ENCODE data around the gene FEN1.

FEN1 gene

DNA sequence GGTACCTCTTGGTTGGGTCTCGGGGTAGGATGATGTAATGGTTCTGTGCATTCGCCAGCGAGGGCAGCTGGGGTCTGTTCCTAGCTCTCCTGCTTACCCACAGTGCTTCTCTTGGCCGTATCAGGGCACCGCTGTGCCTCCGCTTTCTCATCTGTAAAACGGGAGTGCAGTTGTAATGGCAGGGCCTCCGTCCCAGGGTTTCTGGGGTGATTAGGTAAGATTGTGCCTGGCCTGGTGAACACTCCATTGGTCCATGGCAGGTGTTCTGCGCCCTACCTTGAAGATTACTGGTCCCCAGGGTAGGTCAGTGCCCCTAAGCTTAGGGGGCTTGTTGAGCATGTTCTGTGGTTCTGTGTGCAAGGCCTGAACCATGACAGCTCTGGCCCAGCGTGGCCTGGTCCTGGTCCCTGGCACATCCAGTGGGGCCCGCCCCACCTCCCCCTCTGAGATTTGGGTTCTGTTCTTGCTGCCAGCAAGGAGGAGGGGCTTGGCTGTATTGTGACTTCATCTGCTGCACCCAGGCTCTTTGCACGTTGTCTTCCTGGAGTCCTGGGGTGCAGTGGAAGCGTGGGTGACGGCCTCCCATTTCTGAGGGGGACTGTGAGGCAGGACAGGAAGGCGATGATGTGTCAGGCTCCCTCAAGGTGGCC lies 35.4 kb upstream of the FEN1 start:
- no peak for DNase-seq

DNA sequence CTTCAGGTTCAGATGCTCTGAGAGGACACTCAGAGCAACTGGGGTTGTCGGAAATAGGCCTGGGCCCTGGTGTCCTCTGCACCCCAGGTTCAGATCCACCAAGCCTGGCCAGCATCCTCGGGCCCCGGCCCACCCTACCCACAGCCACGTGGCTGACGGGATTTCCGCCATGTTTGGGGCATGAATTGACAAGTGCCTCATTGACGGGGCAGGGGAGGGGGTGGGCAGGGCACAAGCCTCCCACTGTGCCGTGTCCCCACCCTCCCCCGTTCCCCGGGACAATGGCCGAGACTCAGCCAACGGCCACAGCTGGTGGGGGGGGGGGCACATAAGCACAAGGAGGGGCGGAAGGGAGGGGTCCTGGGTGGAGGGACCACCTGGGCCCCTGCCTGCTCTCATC lies 31.8 kb upstream of the FEN1 start:
- DNase-seq, result no peak

DNA sequence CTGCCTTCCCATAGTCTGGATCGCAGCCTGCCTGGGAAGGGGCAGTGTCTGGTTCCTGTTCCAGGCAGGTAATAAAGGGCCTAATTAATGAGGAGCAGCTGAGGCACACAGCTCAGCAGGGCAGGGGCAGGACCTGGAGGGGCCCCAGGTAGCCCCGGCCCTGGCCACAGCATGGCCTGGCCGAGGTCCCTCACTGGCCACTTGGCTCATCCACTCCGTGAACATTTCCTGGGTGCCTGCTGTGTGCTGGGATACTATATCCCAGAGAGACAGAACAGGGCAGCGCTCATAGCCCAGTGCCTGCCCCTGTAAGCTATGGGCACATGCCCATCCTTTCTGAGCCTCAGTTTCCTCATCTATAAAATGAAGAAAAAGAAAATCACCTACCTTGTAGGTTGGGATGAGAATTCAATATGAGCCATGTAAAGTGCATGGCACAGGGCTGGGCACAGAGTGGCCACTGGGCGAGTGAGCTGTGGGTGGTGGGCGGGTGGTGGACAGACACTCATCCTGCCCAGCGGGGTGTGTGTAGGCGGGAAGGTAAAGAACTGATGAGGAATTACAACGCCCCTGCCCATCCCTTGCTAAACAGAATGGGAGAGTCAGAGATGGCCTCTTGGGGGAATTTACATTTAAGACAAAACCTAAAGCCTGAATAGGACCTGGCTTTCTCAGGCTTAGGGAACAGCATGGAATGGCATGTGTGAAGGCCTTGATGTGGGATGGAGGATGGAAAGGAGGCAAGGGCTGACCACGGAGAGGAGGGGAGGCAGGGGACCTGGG lies 31.1 kb upstream of the FEN1 start:
- no peak for DNase-seq

DNA sequence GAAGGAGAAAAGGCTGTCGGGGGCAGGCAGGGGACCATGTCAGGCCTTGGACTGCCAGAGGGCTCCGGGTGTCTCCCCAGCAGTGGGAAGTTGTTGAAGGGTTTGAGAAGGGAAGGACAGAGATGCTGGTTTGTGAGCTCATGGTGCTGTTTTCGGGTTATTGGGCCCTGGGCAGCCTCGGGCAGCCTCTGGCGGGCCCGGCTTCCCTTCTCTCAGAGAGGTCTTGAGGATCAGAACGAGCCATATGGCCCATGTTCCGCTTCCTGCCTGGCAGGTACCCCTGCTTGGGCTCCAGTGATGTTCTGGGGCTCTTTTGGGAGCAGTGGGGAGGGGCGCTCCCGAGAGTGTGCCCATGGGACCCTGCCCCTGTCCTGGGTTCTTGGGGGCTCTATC lies 30.5 kb upstream of the FEN1 start:
- DNase-seq, result no peak

DNA sequence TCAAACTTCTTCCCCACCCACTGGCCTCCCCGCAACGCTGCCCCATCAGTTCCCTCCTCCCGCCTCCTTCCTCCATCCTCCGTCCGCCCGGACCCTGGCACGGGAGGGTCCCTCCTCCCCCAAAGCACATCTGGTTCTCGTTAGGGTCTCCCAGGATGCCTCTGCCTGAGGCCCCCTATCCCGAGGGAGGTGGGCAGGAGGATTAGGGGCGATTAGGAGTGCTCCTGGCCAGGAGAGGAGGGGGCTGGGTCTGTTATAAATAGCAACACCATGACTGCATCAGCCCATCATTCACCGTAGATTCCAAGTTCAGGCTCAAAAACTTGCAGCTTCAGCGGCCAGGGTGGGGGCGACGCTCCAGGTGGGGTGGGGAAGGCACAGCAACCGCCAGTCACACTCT lies 29.9 kb upstream of the FEN1 start:
- no peak for DNase-seq

DNA sequence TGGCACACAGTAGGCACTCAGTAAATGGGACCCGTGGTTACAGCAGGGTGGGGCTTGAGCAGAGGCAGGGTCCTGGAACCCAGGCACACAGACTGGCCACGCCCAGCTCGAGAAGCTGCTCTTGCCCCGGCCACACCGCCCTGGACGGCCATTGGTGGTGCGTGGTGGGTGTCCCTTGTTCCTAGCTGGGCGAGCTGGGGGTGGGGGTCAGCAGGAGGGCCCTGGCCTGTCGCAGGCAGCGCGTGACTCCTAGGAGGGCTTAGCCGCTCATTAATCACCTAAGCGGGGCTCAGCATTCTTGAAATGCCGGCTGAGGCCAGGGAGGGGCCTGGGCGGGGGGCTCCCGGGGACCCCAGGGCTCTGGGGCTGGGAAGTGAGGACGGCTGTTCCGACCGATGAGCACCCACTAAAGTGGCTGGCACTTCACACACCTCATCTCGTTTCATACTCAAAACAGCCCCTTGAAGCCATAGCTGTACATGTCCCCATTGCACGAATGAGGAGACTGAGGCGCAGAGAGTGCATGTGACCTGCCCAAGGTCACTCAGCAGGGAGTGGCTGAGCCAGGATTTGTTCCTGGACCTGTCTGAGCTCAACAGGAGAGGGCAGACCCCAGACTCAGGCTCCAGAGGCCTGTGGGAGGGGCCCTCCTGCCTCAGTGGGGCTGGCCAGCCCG lies 28.6 kb upstream of the FEN1 start:
- DNase-seq, result no peak

DNA sequence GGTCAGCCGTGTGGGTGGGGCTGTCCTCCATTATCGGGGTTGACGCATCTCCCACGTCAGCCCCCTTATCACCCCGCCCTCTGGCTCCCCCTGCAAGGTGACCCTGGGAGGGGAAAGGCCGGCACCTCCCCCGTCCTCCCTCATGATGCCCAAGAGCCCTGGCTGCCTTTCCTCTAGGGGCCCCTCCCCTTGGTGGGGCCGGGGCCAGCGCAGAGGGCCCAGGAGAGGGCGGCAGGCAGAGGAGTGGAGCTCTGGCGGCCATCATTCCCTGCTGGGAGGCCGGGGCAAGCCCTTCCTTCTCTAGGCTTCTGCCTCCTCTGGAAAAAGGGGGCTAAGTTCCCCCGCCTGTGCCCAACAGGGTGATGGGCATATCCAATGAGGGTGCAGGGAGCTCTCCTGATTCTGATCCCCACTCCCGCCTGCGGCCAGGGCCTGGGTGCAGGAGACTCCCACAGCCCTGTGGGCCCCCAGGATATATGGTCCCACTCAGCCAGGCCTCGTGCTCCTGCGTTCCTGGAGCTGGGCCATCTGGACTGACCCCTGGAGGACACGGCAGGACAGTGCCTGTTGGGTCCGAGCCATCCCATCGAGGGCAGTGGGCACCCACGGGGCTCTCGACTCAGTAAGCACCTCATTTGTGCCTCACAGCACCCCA lies 28.0 kb upstream of the FEN1 start:
- DNase-seq, result no peak

DNA sequence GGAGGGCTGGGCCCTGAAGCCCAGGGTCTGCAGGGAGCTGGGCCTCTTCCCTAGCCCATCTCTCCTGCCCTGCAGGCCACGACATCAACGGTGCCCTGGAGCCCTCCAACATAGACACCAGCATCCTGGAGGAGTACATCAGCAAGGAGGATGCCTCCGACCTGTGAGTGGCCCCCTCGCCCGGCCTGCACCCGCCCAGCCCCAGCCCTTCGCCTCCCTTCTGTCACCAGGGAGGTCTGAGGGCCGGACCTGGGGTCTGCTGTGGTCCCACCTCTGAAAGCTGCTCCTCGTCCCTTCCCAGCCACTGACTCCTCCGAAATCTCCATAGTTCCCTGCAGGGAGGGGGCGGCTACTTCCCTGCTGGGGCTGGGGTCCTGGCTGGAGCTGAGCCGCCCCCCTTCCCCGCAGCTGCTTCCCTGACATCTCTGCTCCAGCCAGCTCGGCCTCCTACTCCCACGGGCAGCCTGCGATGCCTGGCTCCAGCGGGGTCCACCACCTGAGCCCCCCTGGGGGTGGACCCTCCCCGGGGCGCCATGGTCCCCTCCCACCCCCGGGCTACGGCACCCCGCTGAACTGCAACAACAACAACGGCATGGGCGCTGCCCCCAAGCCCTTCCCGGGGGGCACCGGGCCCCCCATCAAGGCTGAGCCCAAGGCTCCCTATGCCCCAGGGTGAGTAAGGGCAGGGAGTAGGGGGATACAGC lies 27.0 kb upstream of the FEN1 start:
- DNase-seq, result no peak

DNA sequence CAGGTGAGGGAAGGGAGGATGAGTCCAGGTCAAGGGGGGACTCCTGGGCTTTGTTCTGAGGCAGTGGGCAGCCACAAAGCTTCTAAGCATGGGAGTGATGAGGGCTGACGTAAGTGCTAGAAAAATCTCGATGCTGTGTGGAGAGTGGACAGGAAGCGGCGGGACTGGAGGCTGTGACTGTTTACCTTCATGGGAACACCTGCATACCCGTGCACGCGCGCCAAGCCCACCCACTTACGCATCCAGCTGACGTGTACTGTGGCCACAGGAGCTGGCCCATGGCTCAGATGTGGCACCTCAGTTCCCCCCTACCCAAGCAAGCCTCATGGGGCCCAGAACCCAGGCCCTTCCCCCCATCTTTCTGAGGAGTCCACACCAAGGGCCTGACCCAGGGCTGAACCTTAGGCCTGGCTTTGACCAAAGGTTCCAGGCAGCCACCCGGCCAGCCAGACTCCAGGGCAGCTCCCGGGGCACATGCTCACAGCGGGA lies 26.3 kb upstream of the FEN1 start:
- peak; percentile 61 for DNase-seq

DNA sequence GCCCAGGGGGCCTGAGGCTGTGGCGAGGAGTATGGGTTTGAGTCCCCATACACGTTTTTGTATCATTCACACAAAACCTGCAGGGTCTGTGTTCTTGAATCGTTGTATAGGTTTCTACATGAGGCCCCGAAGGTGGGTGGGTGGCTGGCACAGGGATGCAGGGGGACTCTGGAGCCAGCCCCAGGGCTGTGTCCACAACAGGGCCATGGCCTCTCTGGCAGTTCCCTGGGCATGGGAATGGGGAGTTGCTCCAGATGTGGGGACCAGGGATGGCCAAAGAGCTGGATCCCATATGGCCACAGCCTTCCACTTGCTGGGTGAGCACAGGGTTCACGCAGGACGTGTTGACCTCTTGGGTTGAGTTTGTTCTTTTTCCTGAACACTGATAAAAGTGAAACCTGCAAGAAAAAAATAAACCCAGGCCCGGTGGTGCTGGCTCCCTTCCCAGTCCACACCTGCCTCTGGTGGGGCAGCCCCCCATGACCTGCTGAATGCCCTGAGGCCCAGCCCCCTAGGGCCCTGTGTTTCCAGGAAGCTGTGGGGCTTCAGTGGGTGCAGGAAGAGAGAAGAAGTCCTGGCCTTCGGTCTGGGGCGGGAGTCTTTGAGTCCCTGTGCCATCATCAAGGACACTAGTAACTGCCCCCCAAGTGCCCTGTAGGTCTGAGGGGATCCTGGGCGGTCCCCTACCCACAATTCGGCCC lies 24.2 kb upstream of the FEN1 start:
- no peak for DNase-seq

DNA sequence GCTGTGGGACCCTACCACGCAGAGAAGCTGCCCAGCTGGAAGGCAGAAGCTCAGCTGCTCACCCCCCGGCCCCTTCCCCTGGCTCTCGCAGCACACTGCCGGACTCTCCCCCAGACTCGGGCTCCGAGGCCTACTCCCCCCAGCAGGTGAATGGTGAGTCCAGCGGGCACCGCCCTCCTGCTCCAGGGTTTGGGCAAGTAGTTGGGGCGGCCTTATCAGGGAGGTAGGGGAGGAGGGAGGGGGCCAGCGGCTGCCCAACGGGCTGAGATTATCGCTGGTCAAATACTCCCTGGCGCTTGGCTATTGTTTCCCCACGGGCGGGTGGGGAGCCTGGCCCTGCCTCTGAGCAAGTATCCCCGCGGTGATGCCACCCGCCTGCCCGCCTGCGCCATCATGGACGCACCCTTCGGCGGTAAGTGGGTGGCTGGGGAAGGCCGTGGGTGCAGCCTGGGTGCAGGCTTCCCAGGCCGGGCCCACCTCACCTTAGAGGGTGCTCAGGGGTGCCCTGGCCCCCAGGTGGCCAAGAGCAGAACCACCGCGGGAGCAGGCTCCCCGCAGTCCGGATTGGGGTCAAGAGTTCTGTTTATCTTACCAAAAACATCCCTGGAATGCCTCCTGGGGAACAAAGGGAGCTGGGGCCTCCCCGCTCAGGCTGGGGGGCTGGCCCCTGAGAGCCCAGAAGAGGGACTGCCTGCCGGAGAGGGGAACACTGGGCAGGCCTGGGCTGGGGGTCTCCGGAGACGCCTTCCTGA lies 23.4 kb upstream of the FEN1 start:
- no peak for DNase-seq

DNA sequence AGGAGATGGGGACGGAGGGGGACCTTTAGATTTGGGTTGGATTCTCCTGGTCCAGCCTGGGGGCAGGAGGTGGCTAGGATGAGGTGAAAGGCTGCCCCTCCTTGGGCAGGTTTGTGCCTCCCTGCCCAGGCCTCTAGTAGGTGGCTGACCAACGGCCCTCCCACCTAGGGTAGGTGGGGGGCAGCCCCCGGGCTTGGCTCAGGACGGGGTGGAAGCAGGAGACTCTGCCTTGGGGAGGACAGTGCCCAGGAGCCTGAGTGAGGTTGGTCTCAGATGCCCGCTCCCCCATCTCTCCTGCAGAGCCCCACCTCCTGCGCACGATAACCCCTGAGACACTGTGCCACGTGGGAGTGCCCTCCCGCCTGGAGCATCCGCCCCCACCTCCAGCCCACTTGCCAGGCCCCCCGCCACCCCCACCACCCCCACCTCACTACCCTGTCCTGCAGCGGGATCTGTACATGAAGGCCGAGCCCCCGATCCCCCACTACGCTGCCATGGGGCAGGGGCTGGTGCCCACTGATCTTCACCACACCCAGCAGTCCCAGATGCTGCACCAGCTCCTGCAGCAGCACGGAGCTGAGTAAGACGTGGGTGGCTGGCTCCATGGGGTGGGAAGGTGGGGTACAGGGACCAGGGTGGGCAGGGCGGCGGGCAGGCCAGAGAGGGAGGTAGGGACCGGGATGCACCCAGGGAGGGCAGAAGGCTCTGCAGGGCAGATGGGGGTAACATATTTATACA lies 22.6 kb upstream of the FEN1 start:
- no peak for DNase-seq

DNA sequence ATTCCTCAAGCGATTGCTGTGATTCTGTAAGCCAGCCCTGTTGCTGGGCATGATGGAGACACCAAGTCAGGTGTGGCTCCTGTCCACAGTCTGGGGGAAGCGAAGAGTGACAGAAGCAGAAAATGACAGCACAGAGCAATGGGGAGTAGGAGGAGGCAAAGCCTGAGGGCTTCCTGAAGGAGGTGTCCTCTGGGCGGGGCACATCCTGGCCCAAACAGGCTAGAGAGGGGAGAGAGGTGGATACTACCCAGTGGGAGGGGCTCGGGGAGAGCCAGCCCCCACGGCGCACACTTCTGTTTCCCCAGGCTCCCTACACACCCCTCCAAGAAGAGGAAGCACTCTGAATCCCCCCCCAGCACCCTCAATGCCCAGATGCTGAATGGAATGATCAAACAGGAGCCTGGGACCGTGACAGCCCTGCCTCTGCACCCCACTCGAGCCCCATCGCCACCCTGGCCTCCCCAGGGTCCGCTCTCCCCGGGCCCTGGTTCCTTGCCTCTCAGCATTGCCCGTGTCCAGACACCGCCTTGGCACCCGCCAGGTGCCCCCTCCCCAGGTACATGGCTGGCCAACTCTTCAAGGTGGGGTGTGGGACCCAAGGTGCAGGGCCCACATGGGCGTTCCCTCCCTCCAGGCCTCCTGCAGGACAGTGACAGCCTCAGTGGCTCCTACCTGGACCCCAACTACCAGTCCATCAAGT lies 21.4 kb upstream of the FEN1 start:
- no peak for DNase-seq

DNA sequence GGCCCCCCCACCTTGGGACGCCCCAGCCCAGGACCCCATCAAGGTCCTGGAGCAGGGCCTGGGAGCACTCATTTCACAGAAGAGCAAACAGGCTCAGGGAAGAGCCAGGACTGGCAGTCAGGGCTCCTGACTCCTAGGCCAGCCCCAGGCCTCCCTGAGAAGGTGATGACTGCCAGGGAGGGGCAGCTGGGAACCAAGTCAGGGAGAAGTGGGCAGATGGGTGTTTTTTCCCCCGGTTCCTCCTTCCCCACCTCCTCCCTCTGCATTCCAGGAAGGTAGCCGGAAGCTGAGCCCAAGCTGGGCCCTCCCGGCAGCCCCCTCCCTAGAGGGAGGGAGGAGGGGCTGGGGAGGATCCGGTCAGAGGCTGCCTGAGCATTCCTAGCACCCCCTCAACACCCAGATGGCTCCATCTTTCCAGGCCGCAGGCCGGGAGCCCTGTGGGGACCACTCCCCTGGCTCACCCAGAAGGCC lies 20.7 kb upstream of the FEN1 start:
- no peak for DNase-seq

DNA sequence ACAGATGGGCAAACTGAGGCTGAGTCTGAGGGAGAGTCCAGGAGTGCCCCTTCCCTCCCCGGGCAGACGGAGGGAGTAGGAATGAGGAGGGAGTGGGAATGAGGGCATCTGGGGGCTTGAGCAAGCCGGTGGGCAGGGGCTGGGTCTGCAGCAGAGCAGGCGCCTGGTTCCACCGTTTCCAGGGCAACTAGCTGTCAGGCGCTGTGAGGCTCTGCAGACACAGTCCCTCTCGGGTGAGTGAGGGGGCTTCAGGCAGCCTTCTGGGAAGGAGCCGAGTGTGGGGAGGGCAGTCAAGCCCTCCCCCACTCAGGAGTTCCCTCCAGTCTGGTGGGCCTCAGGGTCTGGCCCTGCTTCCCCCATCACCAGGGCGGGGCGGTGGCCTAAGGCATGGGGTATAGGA lies 19.4 kb upstream of the FEN1 start:
- no peak for DNase-seq

DNA sequence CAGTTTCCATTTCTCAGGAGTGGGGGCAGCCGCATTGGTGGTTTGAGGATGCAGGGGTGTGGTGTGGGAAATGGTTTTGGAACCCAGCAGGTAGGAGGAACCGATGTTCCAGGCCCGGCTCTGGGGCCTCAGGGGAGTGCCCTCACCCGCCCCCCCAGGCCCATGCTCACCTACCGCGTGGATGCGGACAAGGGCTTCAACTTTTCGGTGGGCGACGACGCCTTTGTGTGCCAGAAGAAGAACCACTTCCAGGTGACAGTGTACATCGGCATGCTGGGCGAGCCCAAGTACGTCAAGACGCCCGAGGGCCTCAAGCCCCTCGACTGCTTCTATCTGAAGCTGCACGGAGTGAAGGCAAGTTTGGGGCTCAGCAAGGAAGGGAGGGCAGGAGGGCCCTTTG lies 18.9 kb upstream of the FEN1 start:
- DNase-seq, result no peak

DNA sequence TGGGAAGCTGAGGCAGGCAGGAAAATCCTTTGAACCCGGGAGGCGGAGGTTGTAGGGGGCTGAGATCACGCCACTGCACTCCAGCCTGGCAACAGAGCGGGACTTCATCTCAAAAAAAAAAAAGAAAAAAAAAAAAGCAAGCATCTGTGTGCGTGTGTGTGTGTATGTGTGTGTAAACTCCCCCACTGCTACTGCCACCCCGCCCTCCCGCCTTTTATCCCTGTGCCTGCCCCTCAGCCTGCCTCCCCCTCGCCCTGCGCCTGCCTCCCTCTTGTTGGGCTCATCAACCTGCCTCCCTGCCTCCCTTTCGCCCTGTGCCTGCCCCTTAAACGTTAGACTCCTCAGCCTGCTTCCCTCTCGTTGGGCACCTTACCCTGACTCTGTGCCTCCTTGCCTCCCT lies 18.3 kb upstream of the FEN1 start:
- no peak for DNase-seq

DNA sequence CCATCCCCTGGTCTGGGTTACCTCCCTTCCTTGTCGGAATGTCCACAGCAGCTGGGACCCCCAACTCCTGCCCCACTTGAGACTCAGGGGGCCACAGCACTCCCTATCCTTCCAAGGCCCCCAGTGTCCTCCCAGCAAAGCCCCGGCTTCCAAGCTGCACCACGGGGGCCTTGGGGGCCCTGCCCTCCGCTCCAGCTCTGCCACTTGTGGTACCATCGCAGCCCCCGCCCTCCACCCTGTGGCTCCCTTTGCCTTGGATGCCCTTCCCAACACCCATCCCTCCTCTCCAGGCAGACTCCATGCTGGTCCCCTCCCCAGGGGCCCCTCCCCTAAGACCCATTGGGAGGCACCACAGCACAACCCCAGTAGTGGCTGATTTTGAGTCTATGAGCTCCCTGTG lies 17.6 kb upstream of the FEN1 start:
- no peak for DNase-seq

DNA sequence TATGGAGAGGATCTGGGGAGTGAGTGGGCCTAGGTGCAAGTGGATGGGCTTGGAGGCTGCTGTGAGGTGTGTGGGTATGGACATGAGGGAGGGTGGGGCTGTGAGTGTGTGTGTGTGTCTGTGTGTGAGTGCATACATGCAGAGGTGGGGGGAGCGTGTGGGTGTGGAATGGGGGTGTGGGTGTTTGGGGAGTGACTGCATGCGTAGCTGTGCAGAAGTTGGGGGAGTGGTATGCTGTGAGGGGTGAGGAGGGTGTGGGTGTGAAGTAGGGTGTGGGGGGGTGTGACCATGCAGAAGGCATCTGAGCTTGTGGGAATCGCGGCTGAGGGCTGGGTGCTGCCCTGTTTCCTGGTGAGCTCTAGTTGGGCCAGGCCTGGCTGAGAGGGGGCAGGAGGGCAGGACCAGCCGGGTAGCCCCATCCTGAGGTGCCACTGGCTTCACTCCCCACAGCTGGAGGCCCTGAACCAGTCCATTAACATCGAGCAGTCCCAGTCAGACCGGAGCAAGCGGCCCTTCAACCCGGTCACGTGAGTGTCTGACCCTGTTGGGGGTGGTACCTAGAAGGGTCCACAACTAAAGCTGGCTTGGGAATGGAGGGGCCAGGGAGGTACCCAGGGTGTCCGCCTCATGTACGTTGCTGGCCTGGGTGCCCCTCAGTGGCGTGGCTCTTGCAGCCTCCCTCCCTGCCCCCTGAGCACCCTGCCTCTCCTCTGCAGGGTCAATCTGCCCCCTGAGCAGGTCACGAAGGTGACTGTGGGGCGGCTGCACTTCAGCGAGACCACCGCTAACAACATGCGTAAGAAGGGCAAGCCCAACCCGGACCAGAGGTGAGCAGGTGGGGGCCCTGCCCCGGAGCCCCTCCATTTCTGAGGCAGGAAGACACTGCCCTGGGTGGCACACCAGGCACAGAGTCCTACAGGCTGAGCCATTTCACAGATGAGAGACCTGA lies 16.8 kb upstream of the FEN1 start:
- DNase-seq, result no peak
